ENCODE data around the gene APC.

DNA sequence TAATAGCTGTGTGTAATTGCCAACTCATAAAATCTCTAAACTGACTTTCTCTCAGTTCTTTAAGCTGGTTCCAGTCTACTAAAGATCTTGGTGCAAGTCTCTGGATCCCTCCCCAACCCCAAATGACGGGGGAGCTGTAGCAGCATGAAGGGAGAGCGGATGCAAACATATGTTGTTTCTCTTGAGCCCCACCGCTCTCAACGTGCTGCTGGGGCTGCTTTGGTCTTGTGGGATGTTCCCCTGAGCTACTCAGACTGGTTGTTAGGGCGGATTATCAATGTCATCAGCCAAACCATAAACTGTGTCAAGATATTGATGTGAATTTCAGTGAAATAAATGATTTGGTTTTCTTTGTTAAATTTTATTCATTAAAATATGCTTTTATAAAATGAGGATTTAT lies 40.9 kb upstream of the APC start:
- TF ChIP-seq, protein P1, sequence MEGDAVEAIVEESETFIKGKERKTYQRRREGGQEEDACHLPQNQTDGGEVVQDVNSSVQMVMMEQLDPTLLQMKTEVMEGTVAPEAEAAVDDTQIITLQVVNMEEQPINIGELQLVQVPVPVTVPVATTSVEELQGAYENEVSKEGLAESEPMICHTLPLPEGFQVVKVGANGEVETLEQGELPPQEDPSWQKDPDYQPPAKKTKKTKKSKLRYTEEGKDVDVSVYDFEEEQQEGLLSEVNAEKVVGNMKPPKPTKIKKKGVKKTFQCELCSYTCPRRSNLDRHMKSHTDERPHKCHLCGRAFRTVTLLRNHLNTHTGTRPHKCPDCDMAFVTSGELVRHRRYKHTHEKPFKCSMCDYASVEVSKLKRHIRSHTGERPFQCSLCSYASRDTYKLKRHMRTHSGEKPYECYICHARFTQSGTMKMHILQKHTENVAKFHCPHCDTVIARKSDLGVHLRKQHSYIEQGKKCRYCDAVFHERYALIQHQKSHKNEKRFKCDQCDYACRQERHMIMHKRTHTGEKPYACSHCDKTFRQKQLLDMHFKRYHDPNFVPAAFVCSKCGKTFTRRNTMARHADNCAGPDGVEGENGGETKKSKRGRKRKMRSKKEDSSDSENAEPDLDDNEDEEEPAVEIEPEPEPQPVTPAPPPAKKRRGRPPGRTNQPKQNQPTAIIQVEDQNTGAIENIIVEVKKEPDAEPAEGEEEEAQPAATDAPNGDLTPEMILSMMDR (IDR thresholded peaks at IDR 0.05): no peak
- TF ChIP-seq POLR2A (IDR thresholded peaks at IDR 0.05): no peak
